GM18520 (cell line): ENCODE data around the gene RNLS.

Experiments used
- ATAC-seq: cut with Tn5 transposase; IDR thresholded peaks from one replicate; pipeline ENCODE4 v1.9.1; 2021; ENCODE audit not compliant: unreplicated experiment

Gene RNLS

GRCh38 chr10:88239212-88239611 is 343.9 kb downstream of the RNLS start:
- ATAC-seq = no peak

GRCh38 chr10:88238615-88238914 is 344.6 kb downstream of the RNLS start:
- no peak for ATAC-seq

- ATAC-seq = no peak
Measured at GRCh38 chr10:88237896-88238614, 345.1 kb downstream of the RNLS start.

- ATAC-seq = no peak
Measured at GRCh38 chr10:88236121-88236743, 346.9 kb downstream of the RNLS start.

GRCh38 chr10:88234297-88234696 is 348.8 kb downstream of the RNLS start:
- ATAC-seq = no peak

GRCh38 chr10:88233870-88234269 is 349.2 kb downstream of the RNLS start:
- ATAC-seq = no peak

- ATAC-seq = no peak
Measured at GRCh38 chr10:88232983-88233543, 350.1 kb downstream of the RNLS start.

GRCh38 chr10:88232029-88232895 is 350.9 kb downstream of the RNLS start:
- no peak for ATAC-seq

- no peak for ATAC-seq
Measured at GRCh38 chr10:88230251-88230650, 352.9 kb downstream of the RNLS start.

GRCh38 chr10:88228130-88228529 is 355.0 kb downstream of the RNLS start:
- no peak for ATAC-seq

- ATAC-seq = no peak
Measured at GRCh38 chr10:88227342-88228018, 355.6 kb downstream of the RNLS start.

- no peak for ATAC-seq
Measured at GRCh38 chr10:88226891-88227290, 356.2 kb downstream of the RNLS start.

- ATAC-seq = no peak
Measured at GRCh38 chr10:88226071-88226659, 357.0 kb downstream of the RNLS start.
